Ovary (tissue), 9 donors: ENCODE measurements around the gene BCL2L13. TPM values are rescaled to one million over a fixed set of nuclear protein-coding genes. Genes with fewer than 3 reads are reported as not detected.

Experiments
- DNase-seq, 5 donors: peaks; one replicate each; pipeline ENCODE4 v3.0.0-alpha.2; 2019 to 2020
- H3K27ac ChIP-seq, 2 donors: fragments of 200-600 bp; one replicate each; pipeline versions ENCODE4 v1.5.1 to v1.8.0; 2019 to 2022
- H3K27me3 ChIP-seq: fragments of 200-600 bp; one replicate; pipeline ENCODE4 v1.8.0; 2022
- H3K36me3 ChIP-seq: fragments of 200-600 bp; sonication (generic); one replicate; pipeline ENCODE4 v1.5.1; 2019
- H3K4me1 ChIP-seq: one replicate; pipeline ENCODE4 v1.8.1; 2013; ENCODE audit warnings: mild to moderate bottlenecking, moderate library complexity; ENCODE audit not compliant: insufficient read depth
- H3K4me3 ChIP-seq: fragments of 200-600 bp; sonication (generic); one replicate; pipeline ENCODE4 v1.5.1; 2017
- H3K9me3 ChIP-seq, 2 donors: fragments of 200-600 bp in 1 of 2; sonication (generic) in 1 of 2; one replicate each; pipeline versions ENCODE4 v1.5.1 to v1.8.1; 2013 to 2019; ENCODE audit warnings: mild to moderate bottlenecking in 1 of 2, moderate library complexity in 1 of 2
- CTCF ChIP-seq, 3 donors: fragments of 450-650 bp in 2 of 3; fragments of 200-600 bp in 1 of 3; IDR thresholded peaks; one replicate each; pipeline versions ENCODE4 v1.5.1 to v1.8.0; 2016 to 2022; ENCODE audit warnings: antibody characterized with exemption in 3 of 3, mild to moderate bottlenecking in 1 of 3
- EP300 ChIP-seq: sonication (generic); formaldehyde crosslinking; IDR thresholded peaks from one replicate; pipeline ENCODE4 v1.6.1; 2017; ENCODE audit warnings: antibody characterized with exemption
- POLR2A ChIP-seq: fragments of 450-650 bp; IDR thresholded peaks from one replicate; pipeline ENCODE4 v1.6.1; 2017; ENCODE audit warnings: antibody characterized with exemption, mild to moderate bottlenecking, moderate library complexity
- WGBS, 3 donors: extraction: QIAGEN DNeasy Blood & Tissue Kit in 1 of 3; methylation state at CpG; one replicate each; pipeline versions ENCODE4 v1.1.5 to v1.1.7; 2013 to 2017; 5-methylcytosine and 5-hydroxymethylcytosine counted together
- intact Hi-C, 4 donors: fragments of 100-400 bp; cut with DNase I; formaldehyde crosslinking; loops; one replicate each; pipeline versions ENCODE4 v1.11.0 to v1.15.1; 2022 to 2023
- polyA plus RNA-seq, 2 donors: library from polyadenylated mRNA; stranded (reverse); fragments of 200-250 nt in 1 of 2; fragments of 350-450 nt in 1 of 2; fragmentation: Illumina TruSeq in 1 of 2; extraction: RNeasy Lipid Tissue Mini Kit (QIAGEN cat#74804) in 1 of 2; gene quantifications; one replicate each; pipeline ENCODE4 v1.2.3, GENCODE V29; 2013 to 2014
- total RNA-seq, 7 donors: library from RNA; depleted of rRNA in 2 of 7; stranded (reverse); fragments of >200 nt in 2 of 7; fragmentation: NEBNext Ultra II Directional in 3 of 7; extraction: Animal tissue kit (Norgen Biotek cat#: 25700) in 3 of 7; gene quantifications; one replicate each; pipeline versions ENCODE4 v1.1.0 to v1.2.4, GENCODE V29; 2016 to 2023
- donor health status: DM: no; HTN: no; CAD: no; lungs with moderate emphysema.
- donor health status: DM: no; HTN: no; CAD: no.
- donor health status: Bipolar disorder and iron deficiency.
- donor health status: DM: yes; HTN: yes; CAD: no.
- donor health status: DM: no; HTN: no; CAD: no.
- donor health status: DM: yes; HTN: yes; CAD: no.

BCL2L13 gene
- total and polyA plus RNA-seq, 9 donors: 19.9 to 39.5 (median 33.8) TPM

- WGBS, 3 donors: 90 to 96% (median 92%) methylated on average over 5 of the region's 5 CpGs
- H3K4me1 ChIP-seq: peaks cover 2% of the 10 kb centered on the region
- no peaks in the 10 kb centered on the region for H3K36me3 ChIP-seq
- H3K27ac ChIP-seq: no peak overlapping the region
- DNase-seq: no peak
- no peak overlapping the region for H3K4me3 ChIP-seq
- no peak for TF ChIP-seq CTCF (IDR thresholded peaks at IDR 0.05)
- no peak for TF ChIP-seq POLR2A
- no peak for TF ChIP-seq EP300
- H3K27me3 ChIP-seq: no peaks in the 10 kb centered on the region
- intact Hi-C loops: no loop called here
- H3K9me3 ChIP-seq: no peaks in the 10 kb centered on the region
Measured at GRCh38 chr22:17647452-17647851, 8.9 kb downstream of the BCL2L13 start.

GRCh38 chr22:17647991-17648390 is 9.4 kb downstream of the BCL2L13 start:
- intact Hi-C loops: no loop called here
- H3K36me3 ChIP-seq: no peaks in the 10 kb centered on the region
- peaks cover 2% of the 10 kb centered on the region for H3K4me1 ChIP-seq
- H3K4me3 ChIP-seq: no peak overlapping the region
- DNase-seq: no peak
- H3K27ac ChIP-seq: no peak overlapping the region
- 90 to 97% (median 91%) methylated on average over 5 of the region's 5 CpGs for WGBS, 3 donors
- H3K27me3 ChIP-seq: no peaks in the 10 kb centered on the region
- TF ChIP-seq EP300: no peak
- no peak for TF ChIP-seq POLR2A
- TF ChIP-seq CTCF (IDR thresholded peaks at IDR 0.05): no peak
- no peaks in the 10 kb centered on the region for H3K9me3 ChIP-seq

- intact Hi-C loops: no loop called here
- TF ChIP-seq POLR2A (no peak), EP300 (no peak), CTCF (IDR thresholded peaks at IDR 0.05) (no peak)
- H3K4me3 ChIP-seq: no peak overlapping the region
- H3K36me3 ChIP-seq: no peaks in the 10 kb centered on the region
- peaks cover 2% of the 10 kb centered on the region for H3K4me1 ChIP-seq
- no peak for DNase-seq
- H3K27me3 ChIP-seq: no peaks in the 10 kb centered on the region
- H3K9me3 ChIP-seq: no peaks in the 10 kb centered on the region
- 47 to 72% (median 64%) methylated on average over 1 of the region's 1 CpG for WGBS, 3 donors
- H3K27ac ChIP-seq: no peak overlapping the region
Measured at GRCh38 chr22:17648569-17648968, 10.0 kb downstream of the BCL2L13 start.

- no peak overlapping the region for H3K4me3 ChIP-seq
- no peaks in the 10 kb centered on the region for H3K4me1 ChIP-seq
- no peaks in the 10 kb centered on the region for H3K27me3 ChIP-seq
- 86 to 92% (median 91%) methylated on average over 3 of the region's 3 CpGs for WGBS, 3 donors
- no peak for DNase-seq
- no peak overlapping the region for H3K27ac ChIP-seq
- no peaks in the 10 kb centered on the region for H3K36me3 ChIP-seq
- no peak for TF ChIP-seq POLR2A
- no peak for TF ChIP-seq EP300
- TF ChIP-seq CTCF (IDR thresholded peaks at IDR 0.05): no peak
- H3K9me3 ChIP-seq: no peaks in the 10 kb centered on the region
- intact Hi-C loops: no loop called here
Measured at GRCh38 chr22:17655289-17655688, 16.7 kb downstream of the BCL2L13 start.
